Measurements from ENCODE around the gene MCOLN2.
"Not testable (repeated sequence)": the region's sequence is repeated elsewhere in the genome, so short reads cannot be mapped to it uniquely, and the experiment has no call there.

Gene MCOLN2

DNA sequence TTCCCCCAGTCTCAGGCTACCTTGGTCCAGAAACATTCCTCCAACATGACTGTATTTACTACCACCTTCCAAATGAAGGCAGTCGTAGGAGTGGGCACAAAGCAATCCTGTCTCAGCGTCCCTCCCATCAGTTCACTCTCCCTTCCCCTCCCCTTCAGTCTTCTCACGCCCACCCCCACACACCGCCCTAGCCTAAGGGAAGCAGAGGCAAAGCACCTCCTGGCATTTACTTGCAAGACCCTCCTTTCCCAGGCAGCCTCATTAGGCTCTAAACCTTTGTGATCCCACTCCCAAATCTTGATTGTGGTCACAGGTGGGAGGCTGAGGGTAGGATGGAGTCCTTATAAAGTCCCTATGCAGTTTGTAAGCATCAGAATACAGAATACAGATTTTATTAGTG is 80.0 kb downstream of the MCOLN2 start:
- DNase-seq (ENCODE audit: low read depth), result no peak
- no peak overlapping the region for H3K4me3 ChIP-seq (ENCODE audit: low read depth, low read length)
- TF ChIP-seq, protein P1, sequence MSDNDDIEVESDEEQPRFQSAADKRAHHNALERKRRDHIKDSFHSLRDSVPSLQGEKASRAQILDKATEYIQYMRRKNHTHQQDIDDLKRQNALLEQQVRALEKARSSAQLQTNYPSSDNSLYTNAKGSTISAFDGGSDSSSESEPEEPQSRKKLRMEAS (IDR thresholded peaks at IDR 0.05; ENCODE audit: low read depth, low read length), result no peak
- TF ChIP-seq POLR2A (IDR thresholded peaks at IDR 0.05; ENCODE audit: extremely low read depth, insufficient read length) (no peak), MYC (IDR thresholded peaks at IDR 0.05; ENCODE audit: low read depth, low read length) (no peak)
- TF ChIP-seq, protein P2, sequence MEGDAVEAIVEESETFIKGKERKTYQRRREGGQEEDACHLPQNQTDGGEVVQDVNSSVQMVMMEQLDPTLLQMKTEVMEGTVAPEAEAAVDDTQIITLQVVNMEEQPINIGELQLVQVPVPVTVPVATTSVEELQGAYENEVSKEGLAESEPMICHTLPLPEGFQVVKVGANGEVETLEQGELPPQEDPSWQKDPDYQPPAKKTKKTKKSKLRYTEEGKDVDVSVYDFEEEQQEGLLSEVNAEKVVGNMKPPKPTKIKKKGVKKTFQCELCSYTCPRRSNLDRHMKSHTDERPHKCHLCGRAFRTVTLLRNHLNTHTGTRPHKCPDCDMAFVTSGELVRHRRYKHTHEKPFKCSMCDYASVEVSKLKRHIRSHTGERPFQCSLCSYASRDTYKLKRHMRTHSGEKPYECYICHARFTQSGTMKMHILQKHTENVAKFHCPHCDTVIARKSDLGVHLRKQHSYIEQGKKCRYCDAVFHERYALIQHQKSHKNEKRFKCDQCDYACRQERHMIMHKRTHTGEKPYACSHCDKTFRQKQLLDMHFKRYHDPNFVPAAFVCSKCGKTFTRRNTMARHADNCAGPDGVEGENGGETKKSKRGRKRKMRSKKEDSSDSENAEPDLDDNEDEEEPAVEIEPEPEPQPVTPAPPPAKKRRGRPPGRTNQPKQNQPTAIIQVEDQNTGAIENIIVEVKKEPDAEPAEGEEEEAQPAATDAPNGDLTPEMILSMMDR (IDR thresholded peaks at IDR 0.05; ENCODE audit: low read depth, low read length), result no peak

DNA sequence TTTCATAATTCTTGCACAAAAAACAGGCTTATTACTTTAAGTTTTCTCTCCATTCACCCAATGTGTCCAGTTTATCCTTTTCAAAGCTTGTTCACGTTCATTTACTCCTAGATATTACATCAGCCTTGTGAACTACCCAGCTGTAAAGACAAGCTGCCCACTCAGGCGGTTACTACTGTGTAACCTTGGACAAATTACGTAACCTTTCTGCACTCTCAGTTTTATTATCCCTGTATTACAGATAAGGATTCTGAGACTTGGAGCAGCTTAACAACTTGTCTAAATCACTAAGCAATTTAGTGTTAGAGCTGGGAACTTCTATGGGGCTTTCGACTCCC is 83.4 kb downstream of the MCOLN2 start:
- DNase-seq (ENCODE audit: low read depth), result peak; percentile 30
- no peak overlapping the region for H3K4me3 ChIP-seq (ENCODE audit: low read depth, low read length)
- TF ChIP-seq MYC (IDR thresholded peaks at IDR 0.05; ENCODE audit: low read depth, low read length), result no peak
- TF ChIP-seq, protein P2 (IDR thresholded peaks at IDR 0.05; ENCODE audit: low read depth, low read length), result no peak
- TF ChIP-seq, protein P1 (IDR thresholded peaks at IDR 0.05; ENCODE audit: low read depth, low read length), result no peak
- no peak for TF ChIP-seq POLR2A (IDR thresholded peaks at IDR 0.05; ENCODE audit: extremely low read depth, insufficient read length)

DNA sequence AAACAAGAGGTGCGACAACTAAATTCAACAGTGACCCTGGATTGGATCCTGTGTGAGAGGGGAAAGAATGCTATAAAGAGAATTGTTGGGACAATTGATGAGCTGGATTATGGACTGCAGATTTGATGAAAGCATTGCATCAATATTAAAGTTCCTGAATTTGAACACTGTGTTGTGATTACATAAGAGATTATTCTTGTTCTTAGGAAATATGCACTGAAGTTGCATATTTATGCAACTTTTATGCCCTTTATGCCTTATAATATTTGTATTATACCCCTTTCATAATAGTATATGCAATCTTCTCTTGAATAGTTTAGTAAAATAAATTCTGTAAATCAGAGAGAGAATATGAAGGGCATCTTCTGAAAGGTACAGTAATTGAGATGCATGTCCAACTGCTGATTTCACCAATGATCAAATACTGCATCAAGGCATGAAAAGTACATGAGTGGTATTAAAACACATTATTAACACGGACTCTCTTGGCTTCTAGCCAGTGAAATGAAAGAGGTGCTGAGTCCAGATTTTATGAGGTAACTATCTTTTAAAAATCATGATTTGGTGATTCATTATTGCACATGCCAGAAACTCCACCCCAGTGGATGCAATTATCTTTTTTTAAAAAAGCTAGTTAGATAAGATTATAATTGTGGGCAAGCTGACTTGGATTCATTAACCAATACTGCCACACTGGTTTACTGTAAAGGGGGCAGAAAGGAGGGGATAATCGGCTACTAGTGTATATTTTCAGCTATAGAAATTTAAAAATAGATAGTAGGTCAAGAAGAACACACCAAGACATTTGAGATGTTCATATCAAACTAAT is 84.0 kb downstream of the MCOLN2 start:
- TF ChIP-seq MYC (IDR thresholded peaks at IDR 0.05; ENCODE audit: low read depth, low read length) (no peak), POLR2A (IDR thresholded peaks at IDR 0.05; ENCODE audit: extremely low read depth, insufficient read length) (no peak)
- TF ChIP-seq, protein P2 (IDR thresholded peaks at IDR 0.05; ENCODE audit: low read depth, low read length), result no peak
- TF ChIP-seq, protein P1 (IDR thresholded peaks at IDR 0.05; ENCODE audit: low read depth, low read length), result no peak
- H3K4me3 ChIP-seq (ENCODE audit: low read depth, low read length), result no peak overlapping the region
- no peak for DNase-seq (ENCODE audit: low read depth)

DNA sequence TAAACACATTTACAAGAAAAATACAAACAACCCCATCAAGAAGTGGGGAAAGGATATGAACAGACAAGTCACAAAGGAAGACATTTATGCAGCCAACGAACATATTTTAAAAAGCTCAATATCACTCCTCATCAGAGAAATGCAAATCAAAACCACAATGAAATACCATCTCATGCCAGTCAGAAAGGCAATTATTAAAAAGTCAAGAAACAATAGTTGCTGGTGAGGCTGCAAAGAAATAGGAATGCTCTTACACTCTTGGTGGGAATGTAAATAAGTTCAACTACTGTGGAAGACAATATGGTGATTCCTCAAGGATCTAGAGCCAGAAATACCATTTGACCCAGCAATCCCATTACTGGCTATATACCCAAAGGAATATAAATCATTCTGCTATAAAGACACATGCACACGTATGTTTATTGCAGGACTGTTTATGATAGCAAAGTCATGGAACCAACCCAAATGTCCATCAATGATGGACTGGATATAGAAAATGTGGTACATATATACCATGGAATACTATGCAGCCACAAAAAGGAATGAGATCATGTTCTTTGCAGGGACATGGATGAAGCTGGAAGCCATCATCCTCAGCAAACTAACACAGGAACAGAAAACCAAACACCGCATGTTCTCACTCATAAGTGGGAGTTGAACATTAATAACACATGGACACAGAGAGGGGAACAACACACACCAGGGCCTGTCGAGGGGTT is 88.0 kb downstream of the MCOLN2 start:
- DNase-seq (ENCODE audit: low read depth); H3K4me3 ChIP-seq (ENCODE audit: low read depth, low read length): not testable (repeated sequence)

DNA sequence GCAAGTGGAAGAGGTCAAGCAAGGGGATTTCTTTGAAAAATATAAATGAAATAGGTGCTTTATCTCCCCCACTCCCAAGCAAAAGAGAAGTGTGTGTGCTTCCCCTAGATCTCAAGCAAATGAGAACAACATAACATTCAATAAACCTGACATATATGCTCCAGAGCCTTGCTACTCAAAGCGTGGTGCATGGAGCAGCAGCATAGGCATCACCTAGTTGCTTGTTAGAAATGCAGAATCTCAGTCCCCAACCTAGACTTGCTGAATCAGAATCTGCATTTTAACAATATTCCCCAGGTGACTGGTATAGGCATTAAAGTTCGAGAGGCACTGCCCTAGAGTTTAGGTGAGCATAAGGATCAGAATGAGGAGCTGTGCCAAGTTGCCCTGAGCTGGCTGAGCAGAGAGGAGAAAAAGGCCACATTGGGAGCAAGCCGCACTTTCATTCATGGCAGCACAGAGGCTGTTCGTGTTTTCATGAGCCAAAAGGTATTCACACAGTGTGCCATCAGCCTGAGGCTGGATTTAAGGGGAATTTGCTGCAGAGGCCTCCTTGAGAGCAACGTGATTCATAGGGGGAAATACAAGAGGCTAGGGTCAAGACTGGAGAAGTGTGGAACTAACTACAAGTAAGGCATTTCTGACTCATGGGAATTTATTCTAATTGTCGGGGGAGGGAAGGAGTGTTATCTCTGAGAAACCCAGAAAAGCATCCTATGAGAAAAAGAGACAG is 89.7 kb downstream of the MCOLN2 start:
- no peak overlapping the region for H3K4me3 ChIP-seq (ENCODE audit: low read depth, low read length)
- TF ChIP-seq POLR2A (IDR thresholded peaks at IDR 0.05; ENCODE audit: extremely low read depth, insufficient read length) (no peak), MYC (IDR thresholded peaks at IDR 0.05; ENCODE audit: low read depth, low read length) (no peak)
- TF ChIP-seq, protein P1 (IDR thresholded peaks at IDR 0.05; ENCODE audit: low read depth, low read length), result no peak
- TF ChIP-seq, protein P2 (IDR thresholded peaks at IDR 0.05; ENCODE audit: low read depth, low read length), result no peak
- DNase-seq (ENCODE audit: low read depth), result no peak

DNA sequence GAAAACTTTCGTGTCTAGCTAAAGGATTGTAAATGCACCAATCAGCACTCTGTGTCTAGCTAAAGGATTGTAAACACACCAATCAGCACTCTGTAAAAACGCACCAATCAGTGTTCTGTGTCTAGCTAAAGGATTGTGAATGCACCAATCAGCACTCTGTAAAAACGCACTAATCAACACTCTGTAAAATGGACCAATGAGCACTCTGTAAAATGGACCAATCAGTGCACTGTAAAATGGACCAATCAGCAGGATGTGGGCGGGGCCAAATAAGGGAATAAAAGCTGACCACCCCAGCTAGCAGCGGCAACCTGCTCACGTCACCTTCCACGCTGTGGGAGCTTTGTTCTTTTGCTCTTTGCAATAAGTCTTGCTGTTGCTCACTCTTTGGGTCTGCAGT is 94.2 kb downstream of the MCOLN2 start:
- H3K4me3 ChIP-seq (ENCODE audit: low read depth, low read length); DNase-seq (ENCODE audit: low read depth): not testable (repeated sequence)
